Ectodermal cell (in vitro differentiated cells): ENCODE data around the gene SIK2.

Experiments
- H3K27ac ChIP-seq: 2 replicates; pipeline ENCODE4 v1.7.0; 2013; ENCODE audit warnings: mild to moderate bottlenecking, low read depth, low read length; ENCODE audit not compliant: insufficient read depth, poor library complexity, severe bottlenecking
- H3K27me3 ChIP-seq: 2 replicates; pipeline ENCODE4 v1.7.0; 2013; ENCODE audit warnings: mild to moderate bottlenecking, low read length; ENCODE audit not compliant: insufficient read depth, control insufficient read depth, poor library complexity, severe bottlenecking
- H3K36me3 ChIP-seq: one replicate; pipeline ENCODE4 v1.7.0; 2013; ENCODE audit warnings: low read length; ENCODE audit not compliant: control insufficient read depth, insufficient read depth
- H3K4me1 ChIP-seq: one replicate; pipeline ENCODE4 v1.7.0; 2013; ENCODE audit warnings: low read length; ENCODE audit not compliant: control insufficient read depth, insufficient read depth
- H3K4me3 ChIP-seq: 2 replicates; pipeline ENCODE4 v1.7.0; 2013; ENCODE audit warnings: low read depth, low read length, control low read depth; ENCODE audit not compliant: insufficient read depth
- H3K9me3 ChIP-seq: 2 replicates; pipeline ENCODE4 v1.7.0; 2013; ENCODE audit warnings: mild to moderate bottlenecking, low read length, moderate library complexity; ENCODE audit not compliant: control insufficient read depth
- WGBS, 2 experiments: methylation state at CpG; one replicate each; pipeline ENCODE4 v1.1.7; 2013; ENCODE audit warnings: missing lambda C conversion rate in 2 of 2; 5-methylcytosine and 5-hydroxymethylcytosine counted together

SIK2 gene

GRCh38 chr11:111724615-111725129, 122.4 kb downstream of the SIK2 start:
- no peaks in the 10 kb centered on the region for H3K9me3 ChIP-seq
- H3K27ac ChIP-seq, result no peak overlapping the region
- H3K4me1 ChIP-seq, result peaks cover 5% of the 10 kb centered on the region
- peaks cover 31% of the 10 kb centered on the region for H3K36me3 ChIP-seq
- H3K4me3 ChIP-seq, result no peak overlapping the region
- WGBS, 2 experiments, result 93 to 94% methylated on average over 11 of the region's 11 CpGs
- no peaks in the 10 kb centered on the region for H3K27me3 ChIP-seq

- Histone ChIP-seq H3K4me1 (peaks cover 6% of the 10 kb centered on the region), H3K27me3 (no peaks in the 10 kb centered on the region), H3K4me3 (no peak overlapping the region), H3K9me3 (no peaks in the 10 kb centered on the region), H3K27ac (no peak overlapping the region), H3K36me3 (peaks cover 25% of the 10 kb centered on the region)
- WGBS, 2 experiments, result 93 to 94% methylated on average over 9 to 10 of the region's 10 CpGs
Observed at GRCh38 chr11:111725621-111726020, 123.4 kb downstream of the SIK2 start.

DNA sequence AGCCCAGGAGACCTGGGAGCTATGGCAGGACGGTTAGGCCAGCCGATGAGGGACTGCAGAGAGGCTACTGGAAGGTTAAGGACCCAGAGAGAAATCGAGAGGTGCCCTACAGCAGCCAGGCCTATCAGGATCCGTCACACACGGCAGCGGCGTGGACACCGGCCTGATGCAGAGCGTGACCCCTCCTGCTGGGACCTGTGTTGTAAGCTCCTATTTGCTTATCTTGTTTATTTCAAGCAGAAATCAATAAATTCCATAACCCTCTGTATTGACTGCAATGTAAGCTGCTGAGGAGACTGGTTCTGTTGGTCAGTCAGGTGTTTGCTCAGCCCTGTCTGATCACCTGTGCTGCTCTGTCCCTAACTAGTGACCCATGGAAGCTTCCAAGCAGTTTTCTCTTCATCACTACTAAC, 124.1 kb downstream of the SIK2 start:
- WGBS, 2 experiments, result 92 to 95% methylated on average over 9 of the region's 9 CpGs
- no peak overlapping the region for H3K4me3 ChIP-seq
- H3K36me3 ChIP-seq, result peaks cover 18% of the 10 kb centered on the region
- H3K4me1 ChIP-seq, result peaks cover 12% of the 10 kb centered on the region
- no peaks in the 10 kb centered on the region for H3K27me3 ChIP-seq
- no peak overlapping the region for H3K27ac ChIP-seq
- no peaks in the 10 kb centered on the region for H3K9me3 ChIP-seq

DNA sequence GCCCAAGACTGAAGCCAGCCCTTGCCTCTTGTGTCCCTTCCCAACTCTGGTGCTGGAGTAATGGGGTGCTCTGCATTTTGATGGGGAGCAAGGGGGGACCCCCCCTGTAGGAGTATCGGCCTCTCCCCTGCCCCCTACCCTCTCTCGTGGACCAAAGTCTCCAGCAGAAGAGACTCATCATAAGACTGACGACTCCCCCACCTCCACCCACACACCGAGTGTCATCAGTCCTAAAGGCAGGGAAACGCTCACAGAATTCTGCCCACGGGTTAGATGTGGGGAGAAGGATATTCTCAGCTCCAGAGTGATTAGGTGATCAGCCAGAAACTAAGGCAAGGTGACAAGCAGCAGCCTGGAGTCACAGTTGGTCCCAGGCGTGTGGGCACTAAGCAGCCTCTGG, 125.2 kb downstream of the SIK2 start:
- H3K4me1 ChIP-seq, result peaks cover 15% of the 10 kb centered on the region
- peaks cover 8% of the 10 kb centered on the region for H3K36me3 ChIP-seq
- H3K27me3 ChIP-seq, result no peaks in the 10 kb centered on the region
- H3K4me3 ChIP-seq, result no peak overlapping the region
- WGBS, 2 experiments, result 93 to 94% methylated on average over 6 to 7 of the region's 7 CpGs
- H3K27ac ChIP-seq, result no peak overlapping the region
- H3K9me3 ChIP-seq, result no peaks in the 10 kb centered on the region

DNA sequence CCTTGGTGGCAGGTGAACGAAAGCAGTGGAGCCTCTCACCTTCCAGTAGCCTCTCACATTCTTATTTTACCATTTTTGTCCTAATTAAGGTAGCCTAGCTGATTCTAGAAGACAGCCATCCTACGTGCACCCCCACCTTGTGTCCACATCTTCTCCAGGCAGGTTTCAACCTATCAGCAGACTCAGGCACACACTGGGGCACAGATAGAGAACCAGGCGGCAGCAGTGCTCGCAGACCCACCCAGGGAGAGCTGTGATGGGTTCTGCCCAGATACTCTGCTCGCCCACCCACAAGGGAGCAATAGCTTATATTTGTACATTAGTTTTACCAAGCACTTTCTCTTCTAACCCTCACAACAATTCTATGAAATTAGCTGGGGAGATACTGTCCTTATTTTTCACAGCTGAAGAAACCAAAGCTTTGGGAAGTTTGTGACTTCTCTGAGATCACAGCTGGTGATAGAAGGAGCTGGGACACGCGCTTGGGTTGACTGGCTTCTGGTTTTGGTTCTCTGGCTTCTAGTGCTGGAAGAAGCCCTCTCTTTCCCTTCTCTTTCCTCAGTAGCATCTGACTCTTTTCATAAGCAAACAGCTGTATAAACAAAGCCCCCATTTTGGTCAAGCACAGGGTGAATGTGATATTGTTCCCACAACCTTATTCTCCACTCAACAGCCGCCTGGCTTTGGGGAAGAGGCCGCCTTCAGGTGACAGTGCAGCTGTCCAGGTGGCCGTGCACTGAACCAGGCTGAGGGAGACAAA, 127.0 kb downstream of the SIK2 start:
- Histone ChIP-seq H3K4me1 (peaks cover 20% of the 10 kb centered on the region), H3K4me3 (no peak overlapping the region), H3K27me3 (no peaks in the 10 kb centered on the region), H3K36me3 (no peaks in the 10 kb centered on the region), H3K27ac (no peak overlapping the region), H3K9me3 (no peaks in the 10 kb centered on the region)
- whole genome bisulfite sequencing, 2 experiments, result 90 to 94% methylated on average over 10 of the region's 10 CpGs

DNA sequence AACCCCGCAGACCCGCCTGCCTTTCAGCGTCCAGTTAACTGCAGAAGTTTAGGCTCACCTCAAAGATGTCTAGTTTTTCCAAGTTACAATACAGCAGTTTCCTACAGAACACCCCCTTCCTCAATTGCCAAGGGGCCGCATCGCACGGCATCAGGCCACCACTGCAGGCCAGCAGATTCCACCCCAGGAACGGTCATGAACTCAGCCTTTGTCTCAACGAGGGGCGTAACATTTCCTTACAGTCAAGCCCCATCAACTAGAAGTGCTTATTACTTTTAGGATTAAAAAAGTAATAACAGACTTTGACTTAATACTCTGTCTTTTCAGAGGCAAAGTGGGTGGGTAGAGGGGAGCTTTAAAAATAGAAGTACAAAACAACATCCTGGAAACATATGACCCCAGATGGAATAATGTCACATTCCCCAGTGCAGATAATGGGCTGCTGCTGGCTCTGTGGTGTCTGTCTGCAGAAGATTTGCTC, 127.6 kb downstream of the SIK2 start:
- peaks cover 20% of the 10 kb centered on the region for H3K4me1 ChIP-seq
- no peaks in the 10 kb centered on the region for H3K9me3 ChIP-seq
- no peak overlapping the region for H3K4me3 ChIP-seq
- H3K27me3 ChIP-seq, result no peaks in the 10 kb centered on the region
- H3K36me3 ChIP-seq, result no peaks in the 10 kb centered on the region
- H3K27ac ChIP-seq, result no peak overlapping the region
- 91 to 93% methylated on average over 7 to 9 of the region's 9 CpGs for WGBS, 2 experiments

- H3K4me1 ChIP-seq, result peaks cover 22% of the 10 kb centered on the region
- H3K4me3 ChIP-seq, result no peak overlapping the region
Observed at GRCh38 chr11:111730871-111731591, 128.8 kb downstream of the SIK2 start.

DNA sequence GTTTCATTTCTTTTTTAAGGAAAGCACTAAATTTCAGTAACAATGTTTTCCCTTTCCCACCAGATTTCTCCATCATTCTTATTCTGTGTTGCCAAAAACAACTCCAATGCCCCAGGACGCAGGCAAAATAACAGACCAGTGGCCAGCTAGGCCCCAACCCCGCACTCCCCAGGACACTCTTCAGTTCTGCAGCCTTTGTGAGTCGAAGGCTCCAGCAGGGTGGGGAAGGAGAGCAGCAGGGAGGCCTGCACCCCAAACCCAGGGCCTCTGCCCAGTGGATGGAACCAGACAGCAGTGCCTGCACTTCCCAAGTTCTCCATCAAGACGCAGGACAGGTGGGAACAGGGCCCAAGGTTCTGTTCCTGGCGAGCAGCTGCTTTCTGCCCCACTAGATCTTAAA, 129.6 kb downstream of the SIK2 start:
- 86 to 90% methylated on average over 5 of the region's 5 CpGs for WGBS, 2 experiments
- Histone ChIP-seq H3K9me3 (no peaks in the 10 kb centered on the region), H3K27ac (no peak overlapping the region), H3K4me1 (peaks cover 28% of the 10 kb centered on the region), H3K4me3 (no peak overlapping the region), H3K27me3 (no peaks in the 10 kb centered on the region), H3K36me3 (no peaks in the 10 kb centered on the region)

More at GRCh38 chr11:111730871-111731591, 128.8 kb downstream of the SIK2 start:
- Histone ChIP-seq H3K9me3 (no peaks in the 10 kb centered on the region), H3K27me3 (no peaks in the 10 kb centered on the region), H3K27ac (no peak overlapping the region), H3K36me3 (no peaks in the 10 kb centered on the region)
- 90 to 91% methylated on average over 22 of the region's 22 CpGs for WGBS, 2 experiments

DNA sequence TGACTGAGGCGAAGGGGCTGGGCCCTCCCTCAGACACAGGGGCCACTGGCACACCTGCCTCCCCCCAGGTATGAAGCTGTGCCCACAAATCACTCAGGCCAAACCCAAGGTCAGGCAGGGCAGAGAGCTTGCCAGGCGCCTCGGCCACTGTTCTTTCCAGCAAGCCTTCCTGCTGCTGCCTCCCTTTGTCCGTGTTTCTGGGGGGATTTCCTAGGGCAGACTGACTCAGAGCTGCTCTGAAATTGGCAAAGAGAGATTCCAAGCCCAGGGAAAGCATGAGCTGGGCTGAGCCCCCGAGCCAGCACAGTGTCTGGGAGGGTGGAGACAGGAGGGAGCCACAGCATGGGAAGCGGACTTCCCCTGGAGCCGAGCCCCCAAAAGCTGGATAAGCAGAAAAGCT, 130.8 kb downstream of the SIK2 start:
- Histone ChIP-seq H3K27ac (no peak overlapping the region), H3K9me3 (no peaks in the 10 kb centered on the region), H3K27me3 (no peaks in the 10 kb centered on the region), H3K36me3 (no peaks in the 10 kb centered on the region), H3K4me3 (no peak overlapping the region), H3K4me1 (peaks cover 34% of the 10 kb centered on the region)
- 64 to 69% methylated on average over 7 of the region's 7 CpGs for WGBS, 2 experiments

DNA sequence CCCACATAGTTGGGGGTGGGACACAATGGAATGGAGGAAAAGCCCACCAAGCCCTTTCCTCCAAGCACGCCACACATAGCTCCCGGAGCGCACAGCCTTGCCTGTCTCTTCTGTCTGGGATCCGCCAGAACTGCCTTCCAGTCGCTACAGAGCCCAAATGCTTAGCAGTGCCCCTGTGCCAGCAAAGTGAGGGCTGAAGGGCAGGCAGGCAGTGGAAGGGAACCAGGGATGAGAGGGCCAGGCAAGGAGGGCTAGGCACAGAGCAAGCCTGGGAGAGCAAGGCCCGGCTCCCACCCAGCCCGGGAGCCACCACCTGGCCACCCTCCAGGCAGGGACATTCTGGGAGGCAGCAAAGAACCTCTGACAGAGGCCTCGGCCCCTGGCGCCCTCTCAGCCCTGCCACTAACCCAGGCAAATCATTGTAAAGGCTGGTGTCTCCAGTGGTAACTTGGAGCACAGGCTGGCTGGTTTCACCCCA, 131.4 kb downstream of the SIK2 start:
- Histone ChIP-seq H3K27me3 (no peaks in the 10 kb centered on the region), H3K36me3 (no peaks in the 10 kb centered on the region), H3K4me1 (peaks cover 34% of the 10 kb centered on the region), H3K9me3 (no peaks in the 10 kb centered on the region), H3K4me3 (no peak overlapping the region), H3K27ac (no peak overlapping the region)
- WGBS, 2 experiments, result 82 to 83% methylated on average over 9 of the region's 9 CpGs
